ENCODE measurements around the gene VCX2.
A peak's percentile ranks its signal among the peaks of the same experiment; 100 is the strongest.
"Not testable (repeated sequence)": the region's sequence is repeated elsewhere in the genome, so short reads cannot be mapped to it uniquely, and the experiment has no call there.

VCX2 gene

GRCh38 chrX:8171169-8171568 is at the start of gene VCX2:
Gene VCX2 (minus strand): TSS chrX:8171267. CDS start chrX:8170643, 624 bp downstream.
- not testable (repeated sequence) for DNase-seq (ENCODE audit: low spot score)

GRCh38 chrX:8204943-8205342 is 33.9 kb upstream of the VCX2 start:
- DNase-seq (ENCODE audit: low spot score) = no peak

GRCh38 chrX:8204169-8204935 is 33.3 kb upstream of the VCX2 start:
- peak; percentile 20 for DNase-seq (ENCODE audit: low spot score)

- DNase-seq (ENCODE audit: low spot score) = no peak
These were observed 30.8 kb upstream of the VCX2 start for GRCh38 chrX:8201896-8202331.

- no peak for DNase-seq (ENCODE audit: low spot score)
These were observed 25.7 kb upstream of the VCX2 start for GRCh38 chrX:8196776-8197175.

GRCh38 chrX:8194216-8194615 is 23.1 kb upstream of the VCX2 start:
- DNase-seq (ENCODE audit: low spot score) = peak; percentile 36

- peak; percentile 4 for DNase-seq (ENCODE audit: low spot score)
These were observed 21.2 kb upstream of the VCX2 start for GRCh38 chrX:8192276-8192675.

- peak; percentile 84 for DNase-seq (ENCODE audit: low spot score)
These were observed 20.0 kb upstream of the VCX2 start for GRCh38 chrX:8191022-8191421.

- DNase-seq (ENCODE audit: low spot score) = no peak
These were observed 19.3 kb upstream of the VCX2 start for GRCh38 chrX:8190341-8190830.

GRCh38 chrX:8189096-8189830 is 18.2 kb upstream of the VCX2 start:
- DNase-seq (ENCODE audit: low spot score) = no peak

- DNase-seq (ENCODE audit: low spot score) = no peak
These were observed 12.3 kb upstream of the VCX2 start for GRCh38 chrX:8183346-8183745.

GRCh38 chrX:8179656-8180055 is 8.6 kb upstream of the VCX2 start:
- DNase-seq (ENCODE audit: low spot score) = no peak

- DNase-seq (ENCODE audit: low spot score) = not testable (repeated sequence)
These were observed 17.1 kb downstream of the VCX2 start for GRCh38 chrX:8154011-8154410.

- DNase-seq (ENCODE audit: low spot score) = no peak
These were observed 23.8 kb downstream of the VCX2 start for GRCh38 chrX:8147226-8147625.

GRCh38 chrX:8144925-8145324 is 26.1 kb downstream of the VCX2 start:
- no peak for DNase-seq (ENCODE audit: low spot score)

GRCh38 chrX:8141896-8142295 is 29.2 kb downstream of the VCX2 start:
- no peak for DNase-seq (ENCODE audit: low spot score)

- DNase-seq (ENCODE audit: low spot score) = no peak
These were observed 29.9 kb downstream of the VCX2 start for GRCh38 chrX:8140986-8141744.

- peak; percentile 9 for DNase-seq (ENCODE audit: low spot score)
These were observed 31.4 kb downstream of the VCX2 start for GRCh38 chrX:8139716-8140115.

- no peak for DNase-seq (ENCODE audit: low spot score)
These were observed 32.8 kb downstream of the VCX2 start for GRCh38 chrX:8138252-8138651.

- DNase-seq (ENCODE audit: low spot score) = no peak
These were observed 44.4 kb downstream of the VCX2 start for GRCh38 chrX:8126648-8127047.

GRCh38 chrX:8126092-8126491 is 45.0 kb downstream of the VCX2 start:
- no peak for DNase-seq (ENCODE audit: low spot score)

- DNase-seq (ENCODE audit: low spot score) = no peak
These were observed 45.5 kb downstream of the VCX2 start for GRCh38 chrX:8125566-8125965.
